GM12878 (cell line): ENCODE measurements around the gene PITPNM3. TPM values are rescaled to one million over a fixed set of nuclear protein-coding genes. Genes with fewer than 3 reads are reported as not detected.

Source experiments
- ATAC-seq: fragments of 200-7000 bp; cut with Tn5 transposase; 3 replicates; pipeline ENCODE4 v1.9.1; 2020; ENCODE audit warnings: mild to moderate bottlenecking, moderate library complexity
- BruUV-seq: library from RNA; stranded (reverse); fragments of 400-500 nt; replicated peaks from 2 replicates; lab custom pipeline; 2021; lab: Mats Ljungman, UMichigan
- CTCF ChIA-PET: fragments of 300-600 bp; sonication (Branson Sonifier 250); formaldehyde crosslinking; extraction: SDS; loops from one replicate; lab custom pipeline; 2021; ENCODE audit warnings: inconsistent platforms; lab: Yijun Ruan, JAX
- POLR2A ChIA-PET: fragments of 350-600 bp; formaldehyde crosslinking; extraction: SDS; loops from one replicate; lab custom pipeline; 2021; ENCODE audit warnings: inconsistent platforms; lab: Charles Lee
- RAD21 ChIA-PET: fragments of 300-600 bp; sonication (Branson Sonifier 250); formaldehyde crosslinking; loops from one replicate; lab custom pipeline; 2023; ENCODE audit warnings: antibody characterized with exemption; ENCODE audit not compliant: unreplicated experiment; lab: Charles Lee
- SMC1A ChIA-PET: fragments of 300-600 bp; sonication (Branson Sonifier 250); formaldehyde crosslinking; loops from one replicate; lab custom pipeline; 2023; ENCODE audit not compliant: unreplicated experiment, uncharacterized antibody; lab: Charles Lee
- DNase-seq: peaks from one replicate; pipeline ENCODE4 v3.0.0-alpha.2; 2011; ENCODE audit warnings: low read depth, low spot score
- FAIRE-seq: peaks from 3 replicates; lab custom pipeline; 2011; peaks lifted over from hg19 to GRCh38; lab: Jason Lieb, UNC
- H2AFZ ChIP-seq: 2 replicates; pipeline ENCODE4 v1.6.0; 2011; ENCODE audit warnings: low read depth, low read length, control low read depth; ENCODE audit not compliant: control insufficient read depth
- H3K27ac ChIP-seq: 2 replicates; pipeline ENCODE4 v1.5.1; 2011; ENCODE audit warnings: control low read depth; ENCODE audit not compliant: control insufficient read depth, insufficient read depth
- H3K27me3 ChIP-seq, 2 experiments: replicated peaks in 1 of 2; 2 replicates each; pipeline versions ENCODE4 v1.6.0 to v1.6.1; 2011; ENCODE audit warnings: low read length in 1 of 2; ENCODE audit not compliant: control insufficient read depth in 2 of 2, insufficient read depth in 2 of 2
- H3K36me3 ChIP-seq, 2 experiments: 2 replicates each; pipeline ENCODE4 v1.5.1; 2011; ENCODE audit warnings: low read length in 1 of 2; ENCODE audit not compliant: control insufficient read depth in 2 of 2, insufficient read depth in 2 of 2
- H3K4me1 ChIP-seq: 2 replicates; pipeline ENCODE4 v1.6.1; 2011; ENCODE audit warnings: mild to moderate bottlenecking, low read length, moderate library complexity, mixed read lengths; ENCODE audit not compliant: control insufficient read depth, insufficient read depth
- H3K4me2 ChIP-seq: 2 replicates; pipeline ENCODE4 v1.6.0; 2011; ENCODE audit warnings: control low read depth; ENCODE audit not compliant: control insufficient read depth, insufficient read depth
- H3K4me3 ChIP-seq: fragments of 200-600 bp; sonication (generic); 2 replicates; pipeline ENCODE4 v1.5.1; 2016
- H3K79me2 ChIP-seq: 2 replicates; pipeline ENCODE4 v1.6.0; 2011; ENCODE audit warnings: low read length; ENCODE audit not compliant: control insufficient read depth, insufficient read depth
- H3K9ac ChIP-seq: 2 replicates; pipeline ENCODE4 v1.8.0; 2011; ENCODE audit warnings: low read length, control low read depth, mixed read lengths; ENCODE audit not compliant: control insufficient read depth, insufficient read depth
- H3K9me3 ChIP-seq: replicated peaks from 3 replicates; pipeline ENCODE4 v1.5.1; 2011; ENCODE audit warnings: mild to moderate bottlenecking, low read length; ENCODE audit not compliant: control insufficient read depth, insufficient read depth
- H4K20me1 ChIP-seq: 2 replicates; pipeline ENCODE4 v1.6.0; 2011; ENCODE audit not compliant: control insufficient read depth, insufficient read depth
- ASH2L ChIP-seq: fragments of 300-600, 200-600 bp; sonication (generic); IDR thresholded peaks from 2 replicates; pipeline ENCODE4 v1.6.1; 2017; ENCODE audit warnings: low read depth, mild to moderate bottlenecking, borderline replicate concordance
- BCL11A ChIP-seq: IDR thresholded peaks from 2 replicates; pipeline ENCODE4 v1.6.1; 2011; ENCODE audit warnings: low read depth, low read length
- CREB1 ChIP-seq: IDR thresholded peaks from 2 replicates; pipeline ENCODE4 v1.6.1; 2012; ENCODE audit warnings: low read depth, mild to moderate bottlenecking, inconsistent platforms
- EGR1 ChIP-seq, 2 experiments: IDR thresholded peaks; 1 replicate in 1 of 2; 2 replicates in 1 of 2; pipeline ENCODE4 v1.6.1; 2011 to 2012; ENCODE audit warnings: low read depth in 2 of 2, low read length in 2 of 2, borderline replicate concordance in 1 of 2, mild to moderate bottlenecking in 1 of 2, moderate library complexity in 1 of 2
- IKZF1 ChIP-seq: fragments of 450-650 bp; conservative IDR thresholded peaks from 2 replicates; pipeline ENCODE4 v1.6.1; 2017; ENCODE audit warnings: antibody characterized with exemption, mild to moderate bottlenecking
- MEF2A ChIP-seq: IDR thresholded peaks from 2 replicates; pipeline ENCODE4 v1.6.1; 2011; ENCODE audit warnings: low read depth, mild to moderate bottlenecking, low read length, moderate library complexity; ENCODE audit not compliant: insufficient read depth
- NFIC ChIP-seq: IDR thresholded peaks from 2 replicates; pipeline ENCODE4 v1.6.1; 2012; ENCODE audit warnings: low read depth, mild to moderate bottlenecking, inconsistent platforms, low read length, moderate library complexity
- NFYB ChIP-seq: IDR thresholded peaks from 2 replicates; pipeline ENCODE4 v1.6.1; 2011; ENCODE audit warnings: low read depth, mild to moderate bottlenecking, low read length, improper control_type of control experiment, moderate library complexity; ENCODE audit not compliant: insufficient read depth
- PML ChIP-seq: IDR thresholded peaks from 2 replicates; pipeline ENCODE4 v1.6.1; 2012; ENCODE audit warnings: low read length, inconsistent platforms
- POU2F2 ChIP-seq: IDR thresholded peaks from 3 replicates; pipeline ENCODE4 v1.6.1; 2011; ENCODE audit warnings: low read depth, mild to moderate bottlenecking, low read length, borderline replicate concordance
- RB1 ChIP-seq: fragments of 450-650 bp; formaldehyde crosslinking; IDR thresholded peaks from 2 replicates; pipeline ENCODE4 v1.6.1; 2017; ENCODE audit warnings: mild to moderate bottlenecking, borderline replicate concordance
- USF1 ChIP-seq: IDR thresholded peaks from 2 replicates; pipeline ENCODE4 v1.6.1; 2011; ENCODE audit warnings: borderline replicate concordance, low read depth, mild to moderate bottlenecking, moderate library complexity, mixed read lengths, low read length; ENCODE audit not compliant: insufficient read depth; ENCODE audit errors: extremely low read length
- ZNF24 ChIP-seq: fragments of 450-650 bp; IDR thresholded peaks from 2 replicates; pipeline ENCODE4 v1.6.1; 2017; ENCODE audit warnings: antibody characterized with exemption, mild to moderate bottlenecking
- WGBS: methylation state at CpG from one replicate; pipeline ENCODE4 v1.1.6; 2016; ENCODE audit warnings: low lambda C conversion rate; ENCODE audit not compliant: insufficient replicate concordance, insufficient coverage; ENCODE audit errors: missing lambda C conversion rate; 5-methylcytosine and 5-hydroxymethylcytosine counted together
- in situ Hi-C: fragments of 300-500 bp; cut with MboI; formaldehyde crosslinking; loops from 9 replicates; pipeline ENCODE4 v1.14.3; 2018; ENCODE audit warnings: mixed read lengths
- intact Hi-C: fragments of 100-400 bp; cut with micrococcal nuclease; formaldehyde crosslinking; loops from one replicate; pipeline ENCODE4 v1.14.2; 2022; ENCODE audit not compliant: unreplicated experiment
- polyA plus RNA-seq, 11 experiments: library from polyadenylated mRNA; depleted of rRNA in 4 of 11; unstranded in 6 of 11; stranded (reverse) in 5 of 11; fragments of >200 nt; fragmentation: Nextera tagmentation in 4 of 11; fragmentation: Illumina TruSeq in 1 of 11; extraction: Ambion mirVana in 4 of 11; extraction: Trizol in 1 of 11; gene quantifications; 1 replicate in 1 of 11; 2 replicates in 10 of 11; pipeline versions ENCODE4 v1.2.1 to v1.2.3, GENCODE V29; 2011 to 2016; ENCODE audit warnings: inconsistent platforms in 2 of 11, missing spikeins in 2 of 11, low read depth in 1 of 11
- total RNA-seq, 4 experiments: library from RNA; depleted of rRNA in 3 of 4; stranded (reverse); fragments of >200 nt in 3 of 4; fragmentation: Illumina TruSeq in 1 of 4; extraction: Trizol in 1 of 4; gene quantifications; 2 replicates each; pipeline versions ENCODE4 v1.2.1 to v1.2.3, GENCODE V29; 2013 to 2021
- TF ChIP-seq, protein P1 (sequence below): fragments of 450-650 bp; IDR thresholded peaks from 2 replicates; pipeline ENCODE4 v1.6.1; 2017; ENCODE audit warnings: mild to moderate bottlenecking, moderate library complexity
- TF ChIP-seq, protein P2 (sequence below): IDR thresholded peaks from 2 replicates; pipeline ENCODE4 v1.6.1; 2011; ENCODE audit warnings: low read depth, mild to moderate bottlenecking, low read length, moderate library complexity, borderline replicate concordance; ENCODE audit errors: extremely low read depth

Gene PITPNM3
- total and polyA plus RNA-seq, 10 of the 15 experiments (the other 5 are each of a cell fraction or from before 2014, with no cell fraction given) = 0.02 to 0.49 (median 0.19) TPM; not detected in 1

GRCh38 chr17:6461246-6461645 lies 95.1 kb downstream of the PITPNM3 start:
- ChIA-PET SMC1A (no interaction called here), RAD21 (no interaction called here), CTCF (interaction anchor here (1.6 kb wide), 1 partner anchor 12 kb away, joined by 4 read pairs; no protein-coding TSS in a partner anchor), POLR2A (no interaction called here)
- WGBS = 94% methylated on average over 14 of the region's 14 CpGs
- Histone ChIP-seq H3K36me3 (no peaks in the 10 kb centered on the region), H3K27me3 (no peaks in the 10 kb centered on the region), H3K79me2 (no peaks in the 10 kb centered on the region), H3K9me3 (no peaks in the 10 kb centered on the region), H3K4me2 (no peak overlapping the region), H4K20me1 (no peaks in the 10 kb centered on the region), H3K4me3 (no peak overlapping the region), H3K27ac (no peak overlapping the region), H3K4me1 (peaks cover 12% of the 10 kb centered on the region), H3K9ac (no peak overlapping the region), H2AFZ (no peak overlapping the region)
- BruUV-seq = no TSS peak
- intact Hi-C loops = no loop called here
- FAIRE-seq = no peak
- in situ Hi-C loops = no loop called here
- DNase-seq = no peak
- ATAC-seq = no peak
- no peak for TF ChIP-seq IKZF1
- TF ChIP-seq PML = no peak
- TF ChIP-seq POU2F2 = no peak
- TF ChIP-seq ZNF24 = no peak
- TF ChIP-seq, protein P1, sequence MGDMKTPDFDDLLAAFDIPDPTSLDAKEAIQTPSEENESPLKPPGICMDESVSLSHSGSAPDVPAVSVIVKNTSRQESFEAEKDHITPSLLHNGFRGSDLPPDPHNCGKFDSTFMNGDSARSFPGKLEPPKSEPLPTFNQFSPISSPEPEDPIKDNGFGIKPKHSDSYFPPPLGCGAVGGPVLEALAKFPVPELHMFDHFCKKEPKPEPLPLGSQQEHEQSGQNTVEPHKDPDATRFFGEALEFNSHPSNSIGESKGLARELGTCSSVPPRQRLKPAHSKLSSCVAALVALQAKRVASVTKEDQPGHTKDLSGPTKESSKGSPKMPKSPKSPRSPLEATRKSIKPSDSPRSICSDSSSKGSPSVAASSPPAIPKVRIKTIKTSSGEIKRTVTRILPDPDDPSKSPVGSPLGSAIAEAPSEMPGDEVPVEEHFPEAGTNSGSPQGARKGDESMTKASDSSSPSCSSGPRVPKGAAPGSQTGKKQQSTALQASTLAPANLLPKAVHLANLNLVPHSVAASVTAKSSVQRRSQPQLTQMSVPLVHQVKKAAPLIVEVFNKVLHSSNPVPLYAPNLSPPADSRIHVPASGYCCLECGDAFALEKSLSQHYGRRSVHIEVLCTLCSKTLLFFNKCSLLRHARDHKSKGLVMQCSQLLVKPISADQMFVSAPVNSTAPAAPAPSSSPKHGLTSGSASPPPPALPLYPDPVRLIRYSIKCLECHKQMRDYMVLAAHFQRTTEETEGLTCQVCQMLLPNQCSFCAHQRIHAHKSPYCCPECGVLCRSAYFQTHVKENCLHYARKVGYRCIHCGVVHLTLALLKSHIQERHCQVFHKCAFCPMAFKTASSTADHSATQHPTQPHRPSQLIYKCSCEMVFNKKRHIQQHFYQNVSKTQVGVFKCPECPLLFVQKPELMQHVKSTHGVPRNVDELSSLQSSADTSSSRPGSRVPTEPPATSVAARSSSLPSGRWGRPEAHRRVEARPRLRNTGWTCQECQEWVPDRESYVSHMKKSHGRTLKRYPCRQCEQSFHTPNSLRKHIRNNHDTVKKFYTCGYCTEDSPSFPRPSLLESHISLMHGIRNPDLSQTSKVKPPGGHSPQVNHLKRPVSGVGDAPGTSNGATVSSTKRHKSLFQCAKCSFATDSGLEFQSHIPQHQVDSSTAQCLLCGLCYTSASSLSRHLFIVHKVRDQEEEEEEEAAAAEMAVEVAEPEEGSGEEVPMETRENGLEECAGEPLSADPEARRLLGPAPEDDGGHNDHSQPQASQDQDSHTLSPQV = no peak
- TF ChIP-seq, protein P2, sequence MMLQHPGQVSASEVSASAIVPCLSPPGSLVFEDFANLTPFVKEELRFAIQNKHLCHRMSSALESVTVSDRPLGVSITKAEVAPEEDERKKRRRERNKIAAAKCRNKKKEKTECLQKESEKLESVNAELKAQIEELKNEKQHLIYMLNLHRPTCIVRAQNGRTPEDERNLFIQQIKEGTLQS = no peak
- no peak for TF ChIP-seq EGR1 (IDR thresholded peaks at IDR 0.05; ENCODE audit: borderline replicate concordance in 1 of 2, low read depth in 2 of 2, low read length in 2 of 2)
- TF ChIP-seq NFIC = no peak
- TF ChIP-seq MEF2A = no peak
- no peak for TF ChIP-seq BCL11A
- no peak for TF ChIP-seq USF1
- no peak for TF ChIP-seq NFYB
- TF ChIP-seq RB1 = no peak
- no peak for TF ChIP-seq ASH2L
- no peak for TF ChIP-seq CREB1
